Mucosa of rectum (tissue), 2 donors: ENCODE data around the gene MS4A15.

ENCODE experiments used
- H3K27ac ChIP-seq, 2 donors: one replicate each; pipeline ENCODE4 v1.7.0; 2013; ENCODE audit warnings: inconsistent platforms in 2 of 2, low read depth in 2 of 2, low read length in 2 of 2
- H3K27me3 ChIP-seq, 2 donors: one replicate each; pipeline ENCODE4 v1.7.0; 2013; ENCODE audit warnings: low read length in 2 of 2; ENCODE audit not compliant: control insufficient read depth in 2 of 2, insufficient read depth in 2 of 2
- H3K36me3 ChIP-seq, 2 donors: one replicate each; pipeline ENCODE4 v1.7.0; 2013; ENCODE audit warnings: low read length in 2 of 2; ENCODE audit not compliant: control insufficient read depth in 2 of 2, insufficient read depth in 2 of 2
- H3K4me1 ChIP-seq, 2 donors: one replicate each; pipeline ENCODE4 v1.7.0; 2013; ENCODE audit warnings: low read length in 2 of 2, mild to moderate bottlenecking in 1 of 2; ENCODE audit not compliant: control insufficient read depth in 2 of 2, insufficient read depth in 2 of 2
- H3K4me3 ChIP-seq, 2 donors: one replicate each; pipeline ENCODE4 v1.7.0; 2013; ENCODE audit warnings: low read length in 2 of 2
- H3K9ac ChIP-seq, 2 donors: one replicate each; pipeline ENCODE4 v1.7.0; 2013; ENCODE audit warnings: low read length in 2 of 2, low read depth in 1 of 2, mild to moderate bottlenecking in 1 of 2
- H3K9me3 ChIP-seq, 2 donors: one replicate each; pipeline ENCODE4 v1.7.0; 2013; ENCODE audit warnings: low read length in 2 of 2; ENCODE audit not compliant: control insufficient read depth in 2 of 2
- donor health status: healthy.
- donor health status: Normal muscosa, but diverticular disease.

MS4A15 gene

DNA sequence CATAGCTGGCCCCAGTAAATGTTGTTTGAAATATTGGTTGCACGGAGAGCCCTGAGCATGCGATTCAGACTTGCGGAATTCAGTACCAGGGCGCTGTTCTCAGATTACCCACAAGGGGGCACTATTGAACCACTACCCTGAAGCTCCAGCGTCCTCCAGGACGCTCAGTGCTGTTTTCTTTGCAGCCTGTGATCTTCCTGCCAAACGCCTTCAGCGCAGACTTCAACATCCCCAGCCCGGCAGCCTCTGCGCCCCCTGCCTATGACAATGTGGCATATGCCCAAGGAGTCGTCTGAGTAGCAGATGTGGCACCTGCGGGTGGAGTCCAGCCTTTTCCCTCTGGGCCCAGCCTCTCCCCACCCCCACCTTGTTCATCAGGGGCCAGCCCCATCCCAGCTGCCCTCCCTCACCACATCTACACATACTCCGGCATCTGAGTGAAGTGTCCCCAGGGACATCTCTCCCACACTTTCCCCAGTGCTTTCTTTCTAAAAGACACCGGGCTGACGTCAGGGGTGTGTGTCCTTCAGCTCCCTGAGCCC lies 18.8 kb downstream of the MS4A15 start:
- H3K9ac ChIP-seq: no peak overlapping the region
- no peaks in the 10 kb centered on the region for H3K4me1 ChIP-seq
- H3K36me3 ChIP-seq: no peaks in the 10 kb centered on the region
- H3K27me3 ChIP-seq: no peaks in the 10 kb centered on the region
- H3K27ac ChIP-seq: no peak overlapping the region
- H3K4me3 ChIP-seq: no peak overlapping the region
- no peaks in the 10 kb centered on the region for H3K9me3 ChIP-seq

DNA sequence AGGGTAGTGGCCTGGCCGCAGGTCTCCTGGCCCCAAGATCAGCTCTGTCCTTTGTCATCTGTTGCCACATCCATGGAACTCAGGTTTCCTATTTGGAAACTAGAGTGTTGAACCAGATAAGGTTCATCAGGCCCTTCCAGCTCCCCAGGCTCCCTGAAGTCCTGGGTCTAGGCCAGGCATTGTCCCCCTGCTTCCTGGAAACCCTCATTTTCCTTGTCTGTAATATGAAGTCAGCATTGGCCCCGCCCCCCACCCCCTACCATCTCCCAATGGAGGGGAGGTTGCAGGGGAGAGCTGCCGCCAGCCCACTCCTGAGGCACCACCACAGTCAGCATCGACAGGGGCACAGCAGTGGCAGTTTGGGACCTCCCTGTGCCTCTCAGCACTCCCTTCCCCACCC lies 19.5 kb downstream of the MS4A15 start:
- Histone ChIP-seq H3K9ac (no peak overlapping the region), H3K27me3 (no peaks in the 10 kb centered on the region), H3K36me3 (no peaks in the 10 kb centered on the region), H3K27ac (no peak overlapping the region), H3K4me1 (no peaks in the 10 kb centered on the region), H3K9me3 (no peaks in the 10 kb centered on the region), H3K4me3 (no peak overlapping the region)

DNA sequence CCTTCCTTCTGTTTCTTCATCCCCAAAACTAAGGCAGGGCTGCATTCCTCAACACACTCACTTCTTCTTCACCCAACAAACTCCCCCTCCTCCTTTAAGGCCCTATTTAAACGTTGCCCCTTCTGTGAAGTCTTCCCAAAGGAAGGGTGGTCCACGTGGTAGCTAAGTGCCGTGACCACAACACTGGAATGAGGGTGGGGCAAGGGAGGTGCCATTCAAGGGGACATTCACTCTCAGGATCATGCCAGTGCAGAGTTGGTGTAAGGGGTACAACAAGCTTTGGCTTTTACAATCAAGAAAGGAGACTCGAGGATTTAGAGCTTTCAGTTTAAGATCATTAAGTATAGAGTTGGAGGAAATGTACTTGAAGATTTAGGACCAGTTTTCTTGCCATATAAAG lies 20.4 kb downstream of the MS4A15 start:
- Histone ChIP-seq H3K4me3 (no peak overlapping the region), H3K9ac (no peak overlapping the region), H3K9me3 (no peaks in the 10 kb centered on the region), H3K27ac (no peak overlapping the region), H3K27me3 (no peaks in the 10 kb centered on the region), H3K4me1 (no peaks in the 10 kb centered on the region), H3K36me3 (no peaks in the 10 kb centered on the region)

DNA sequence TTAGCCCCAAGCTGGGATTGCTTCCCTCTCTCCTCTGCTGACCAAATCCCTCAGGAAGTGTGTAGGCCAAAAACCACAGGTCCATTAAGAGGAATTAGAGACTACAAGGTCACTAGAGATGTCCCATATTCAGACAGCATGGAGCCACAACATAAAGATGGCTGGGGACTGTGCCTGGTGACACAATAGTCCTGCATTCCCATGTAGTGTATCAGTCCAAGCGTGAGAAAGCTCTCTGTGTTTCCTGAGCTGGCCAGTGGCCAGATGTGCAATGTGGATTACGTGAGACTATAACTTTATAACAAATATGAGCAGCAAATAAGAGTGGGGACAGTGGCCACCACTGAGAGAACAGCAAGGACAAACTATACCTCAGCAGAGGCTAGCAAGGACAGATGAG lies 20.9 kb downstream of the MS4A15 start:
- Histone ChIP-seq H3K27ac (no peak overlapping the region), H3K4me3 (no peak overlapping the region), H3K36me3 (no peaks in the 10 kb centered on the region), H3K9me3 (no peaks in the 10 kb centered on the region), H3K9ac (no peak overlapping the region), H3K27me3 (no peaks in the 10 kb centered on the region), H3K4me1 (no peaks in the 10 kb centered on the region)

DNA sequence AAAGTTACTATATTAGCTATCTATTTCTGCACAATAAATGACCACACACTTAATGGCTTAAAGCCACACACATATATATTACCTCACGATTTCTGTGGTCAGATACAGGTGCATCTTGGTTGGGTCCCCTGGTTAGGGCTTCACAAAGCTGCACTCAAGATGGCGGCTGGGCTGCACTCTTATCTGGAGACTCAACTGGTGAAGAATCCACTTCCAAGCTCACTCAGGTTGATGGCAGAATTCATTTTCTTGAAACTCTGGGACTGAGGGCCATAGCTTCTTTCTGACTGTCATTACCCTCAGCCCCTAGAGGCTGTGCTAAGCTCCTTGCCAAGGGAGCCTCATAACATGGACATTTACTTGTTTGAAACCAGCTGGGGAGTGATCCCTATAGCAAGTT lies 23.4 kb downstream of the MS4A15 start:
- no peak overlapping the region for H3K4me3 ChIP-seq
- H3K4me1 ChIP-seq: no peaks in the 10 kb centered on the region
- no peaks in the 10 kb centered on the region for H3K36me3 ChIP-seq
- no peak overlapping the region for H3K9ac ChIP-seq
- H3K9me3 ChIP-seq: no peaks in the 10 kb centered on the region
- no peak overlapping the region for H3K27ac ChIP-seq
- H3K27me3 ChIP-seq: no peaks in the 10 kb centered on the region

DNA sequence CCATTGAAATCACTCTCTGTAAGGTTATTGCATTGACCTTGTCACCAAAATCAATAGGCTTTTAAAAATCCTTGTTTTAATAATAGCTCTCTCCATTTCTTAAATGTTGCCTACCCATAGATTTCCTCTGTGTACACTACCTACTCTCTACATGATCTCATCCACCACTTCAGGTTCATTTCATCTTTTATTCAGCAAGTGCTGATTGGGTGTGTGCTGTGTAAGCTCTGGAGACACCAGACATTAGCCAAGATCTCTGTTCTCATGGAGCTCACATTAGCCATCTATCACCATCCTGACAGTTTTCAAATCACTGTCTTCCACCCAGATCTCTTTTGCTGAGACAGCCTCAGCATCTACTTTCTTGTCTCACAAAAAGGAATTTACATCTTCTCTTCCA lies 24.1 kb downstream of the MS4A15 start:
- H3K9ac ChIP-seq: no peak overlapping the region

DNA sequence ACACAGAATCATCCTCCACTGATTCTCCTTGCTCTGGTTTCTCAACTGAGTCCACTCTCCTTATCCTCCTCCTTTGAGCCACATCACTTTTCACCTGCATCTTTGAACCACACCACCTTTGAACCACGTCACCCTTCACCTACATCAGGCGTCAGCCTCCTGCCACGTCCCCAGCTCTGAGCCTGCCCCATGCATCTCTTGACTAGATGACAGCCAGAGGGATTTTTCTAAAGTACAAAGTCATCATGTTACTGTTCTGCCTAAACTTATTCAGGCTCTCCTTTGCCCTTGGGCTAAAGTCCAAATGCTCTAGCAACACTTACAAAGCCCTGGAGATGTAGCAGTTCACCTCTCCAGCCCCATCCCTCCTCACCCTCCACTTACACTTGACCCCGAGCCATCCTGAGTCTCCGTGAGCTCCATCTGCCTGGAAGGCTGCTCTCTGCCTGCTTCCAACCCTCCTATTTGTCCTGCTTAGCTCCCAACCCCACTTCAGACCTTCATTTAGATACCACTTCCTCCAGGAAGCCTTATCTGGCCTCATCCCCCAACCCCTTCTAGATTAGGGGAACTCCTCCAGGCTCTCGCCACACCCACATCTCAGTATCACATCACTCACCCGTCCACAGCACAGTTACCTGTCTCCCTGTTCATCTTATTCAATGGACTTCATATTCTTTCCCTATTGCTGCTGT lies 24.8 kb downstream of the MS4A15 start:
- H3K27me3 ChIP-seq: no peaks in the 10 kb centered on the region
- H3K4me3 ChIP-seq: no peak overlapping the region
- no peak overlapping the region for H3K27ac ChIP-seq
- no peaks in the 10 kb centered on the region for H3K36me3 ChIP-seq
- H3K9ac ChIP-seq: no peak overlapping the region
- H3K9me3 ChIP-seq: no peaks in the 10 kb centered on the region
- H3K4me1 ChIP-seq: peaks cover 7 to 10% of the 10 kb centered on the region in 2 donors

More for the DNA sequence above, 24.1 kb downstream of the MS4A15 start:
- no peaks in the 10 kb centered on the region for H3K27me3 ChIP-seq
- no peaks in the 10 kb centered on the region for H3K9me3 ChIP-seq
- H3K4me1 ChIP-seq: peaks cover 6 to 7% of the 10 kb centered on the region in 2 donors
- no peak overlapping the region for H3K4me3 ChIP-seq
- no peak overlapping the region for H3K27ac ChIP-seq
- H3K36me3 ChIP-seq: no peaks in the 10 kb centered on the region

DNA sequence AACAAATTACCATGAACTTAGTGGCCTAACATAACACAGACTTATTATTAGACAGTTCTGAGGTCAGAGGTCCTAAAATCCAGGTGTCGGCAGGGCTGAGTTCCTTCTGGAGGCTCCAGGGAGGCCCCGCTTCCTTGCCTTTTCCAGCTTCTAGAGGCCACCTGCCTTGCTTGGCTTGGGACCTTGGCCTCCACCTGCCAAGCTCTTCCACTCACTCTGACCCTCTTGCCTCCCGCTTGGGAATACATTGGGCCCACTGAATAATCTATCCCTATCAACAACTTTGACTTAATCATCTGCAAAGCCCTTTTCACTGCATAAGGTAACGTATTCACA lies 25.3 kb downstream of the MS4A15 start:
- Histone ChIP-seq H3K9me3 (no peaks in the 10 kb centered on the region), H3K4me1 (peaks cover 11 to 15% of the 10 kb centered on the region in 2 donors), H3K27ac (no peak overlapping the region), H3K36me3 (no peaks in the 10 kb centered on the region), H3K4me3 (no peak overlapping the region), H3K27me3 (no peaks in the 10 kb centered on the region), H3K9ac (no peak overlapping the region)

DNA sequence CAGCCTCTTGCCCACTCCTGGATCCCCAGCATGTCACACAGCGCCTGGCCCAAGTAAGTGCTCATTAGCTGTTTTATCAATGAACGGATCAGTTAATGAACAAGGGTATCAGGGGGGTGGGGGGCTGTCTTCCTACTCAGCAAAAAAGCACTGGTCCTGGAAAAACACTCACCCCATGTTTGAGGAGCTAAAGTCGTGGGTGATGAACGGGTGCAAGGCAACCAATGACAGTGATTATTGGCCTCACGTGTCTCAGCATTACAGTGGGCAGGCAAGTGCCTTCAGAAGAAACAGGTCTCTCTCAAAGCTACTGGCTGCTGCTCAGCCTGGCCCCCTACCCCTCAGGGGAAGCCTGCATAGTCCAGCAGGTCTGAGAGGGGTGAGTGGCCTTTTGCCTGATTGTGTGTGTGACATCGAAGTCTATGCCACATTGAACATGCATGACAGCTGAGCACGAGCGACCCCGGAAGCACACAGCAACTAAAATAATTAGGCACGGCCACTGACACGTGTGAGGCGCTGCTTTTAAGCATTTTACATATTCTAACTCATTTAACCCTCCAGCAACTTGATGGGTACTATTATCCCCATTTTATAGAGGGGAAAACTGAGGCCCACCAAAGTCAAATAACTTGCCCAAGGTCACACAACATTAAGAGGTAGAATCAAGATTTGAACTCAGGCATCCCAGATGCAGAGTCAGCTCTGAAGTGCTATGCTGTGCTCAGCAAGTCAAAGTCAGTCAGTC lies 25.9 kb downstream of the MS4A15 start:
- no peak overlapping the region for H3K27ac ChIP-seq
- H3K9ac ChIP-seq: no peak overlapping the region
- peaks cover 11 to 17% of the 10 kb centered on the region in 2 donors for H3K4me1 ChIP-seq
- no peaks in the 10 kb centered on the region for H3K9me3 ChIP-seq
- no peak overlapping the region for H3K4me3 ChIP-seq
- H3K36me3 ChIP-seq: no peaks in the 10 kb centered on the region
- H3K27me3 ChIP-seq: no peaks in the 10 kb centered on the region

DNA sequence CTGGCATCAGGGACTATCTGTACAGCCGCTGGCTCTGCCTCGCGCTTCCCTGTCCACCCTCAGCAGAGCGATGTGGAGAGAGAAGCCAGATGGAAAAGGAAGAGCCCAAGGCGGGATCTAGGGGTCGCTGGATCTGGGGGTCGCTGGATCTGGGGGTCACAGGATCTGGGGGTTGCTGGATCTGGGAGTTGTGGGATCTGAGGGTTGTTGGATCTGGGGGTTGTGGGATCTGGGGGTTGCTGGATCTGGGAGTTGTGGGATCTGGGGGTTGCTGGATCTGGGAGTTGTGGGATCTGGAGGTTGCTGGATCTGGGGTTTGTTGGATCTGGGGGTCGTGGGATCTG lies 26.4 kb downstream of the MS4A15 start:
- H3K4me1 ChIP-seq: peaks cover 11 to 17% of the 10 kb centered on the region in 2 donors
- H3K27ac ChIP-seq: no peak overlapping the region
- no peaks in the 10 kb centered on the region for H3K36me3 ChIP-seq
- no peaks in the 10 kb centered on the region for H3K27me3 ChIP-seq
- H3K9ac ChIP-seq: no peak overlapping the region
- H3K9me3 ChIP-seq: no peaks in the 10 kb centered on the region
- no peak overlapping the region for H3K4me3 ChIP-seq
